HG03060 (cell line): Measurements from ENCODE around the gene MRPS18A.
A peak's percentile ranks its signal among the peaks of the same experiment; 100 is the strongest.
"Not testable (repeated sequence)": the region's sequence is repeated elsewhere in the genome, so short reads cannot be mapped to it uniquely, and the experiment has no call there.

ENCODE experiments used
- ATAC-seq: cut with Tn5 transposase; IDR thresholded peaks from one replicate; pipeline ENCODE4 v1.9.1; 2021; ENCODE audit warnings: low read depth, moderate number of reproducible peaks; ENCODE audit not compliant: unreplicated experiment

Gene MRPS18A

DNA sequence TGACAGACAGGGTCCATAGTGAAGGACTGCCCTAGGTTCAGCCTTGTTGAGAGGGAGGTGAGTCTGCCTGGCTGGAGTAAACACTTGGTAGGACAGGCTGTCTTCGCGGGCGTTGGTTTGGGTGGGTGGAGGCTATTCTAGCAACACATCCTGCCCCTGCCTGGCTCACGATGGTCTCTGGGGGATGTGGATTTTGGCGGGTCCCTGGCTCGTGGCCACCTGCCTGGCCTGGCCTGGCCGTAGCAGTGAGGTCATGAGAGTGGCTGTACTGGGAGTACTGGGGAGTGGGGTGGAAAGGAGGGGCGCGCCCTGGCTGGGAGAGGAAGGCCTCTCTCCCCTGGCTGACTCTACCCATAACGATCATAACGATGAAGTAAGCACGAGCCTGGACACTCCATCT lies 30.2 kb upstream of the MRPS18A start:
- ATAC-seq: no peak

DNA sequence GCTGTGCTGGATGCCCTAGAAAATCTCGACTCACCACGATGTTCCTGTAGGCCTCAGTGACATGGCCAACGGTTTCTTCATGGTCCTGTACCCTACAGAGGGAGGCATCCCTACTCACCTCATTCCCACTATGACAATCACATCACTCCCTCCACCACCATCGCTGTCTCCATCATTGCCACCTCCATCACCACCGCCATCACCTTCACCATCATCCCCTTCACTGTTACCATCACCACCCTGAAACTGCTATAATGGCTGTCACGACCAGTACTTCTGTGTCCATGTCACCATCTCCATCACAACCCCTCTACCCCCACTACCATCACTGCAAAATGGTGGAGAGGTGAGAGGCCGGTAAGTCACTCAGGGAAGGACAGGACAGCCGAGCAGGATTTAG lies 29.8 kb upstream of the MRPS18A start:
- ATAC-seq: no peak

DNA sequence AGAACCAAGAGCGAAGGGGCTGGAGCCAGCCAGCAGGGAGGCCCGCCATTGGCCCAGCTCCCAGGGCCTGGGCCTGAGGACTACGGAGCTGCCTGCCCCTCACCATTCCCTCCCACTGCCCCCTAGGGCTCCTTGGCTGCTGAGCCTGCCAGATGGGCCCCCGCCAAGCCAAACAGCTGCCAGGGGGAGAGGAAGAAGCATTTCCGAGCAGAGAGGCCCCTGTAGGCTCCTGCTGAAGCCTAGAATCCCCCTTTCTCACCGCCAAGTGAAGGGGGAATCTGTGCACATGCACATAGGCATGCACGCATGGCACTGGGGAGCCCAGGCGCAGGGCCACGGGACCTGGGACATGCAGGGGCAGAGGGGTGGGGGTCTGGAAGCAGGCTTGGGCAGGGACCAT lies 28.5 kb upstream of the MRPS18A start:
- no peak for ATAC-seq

DNA sequence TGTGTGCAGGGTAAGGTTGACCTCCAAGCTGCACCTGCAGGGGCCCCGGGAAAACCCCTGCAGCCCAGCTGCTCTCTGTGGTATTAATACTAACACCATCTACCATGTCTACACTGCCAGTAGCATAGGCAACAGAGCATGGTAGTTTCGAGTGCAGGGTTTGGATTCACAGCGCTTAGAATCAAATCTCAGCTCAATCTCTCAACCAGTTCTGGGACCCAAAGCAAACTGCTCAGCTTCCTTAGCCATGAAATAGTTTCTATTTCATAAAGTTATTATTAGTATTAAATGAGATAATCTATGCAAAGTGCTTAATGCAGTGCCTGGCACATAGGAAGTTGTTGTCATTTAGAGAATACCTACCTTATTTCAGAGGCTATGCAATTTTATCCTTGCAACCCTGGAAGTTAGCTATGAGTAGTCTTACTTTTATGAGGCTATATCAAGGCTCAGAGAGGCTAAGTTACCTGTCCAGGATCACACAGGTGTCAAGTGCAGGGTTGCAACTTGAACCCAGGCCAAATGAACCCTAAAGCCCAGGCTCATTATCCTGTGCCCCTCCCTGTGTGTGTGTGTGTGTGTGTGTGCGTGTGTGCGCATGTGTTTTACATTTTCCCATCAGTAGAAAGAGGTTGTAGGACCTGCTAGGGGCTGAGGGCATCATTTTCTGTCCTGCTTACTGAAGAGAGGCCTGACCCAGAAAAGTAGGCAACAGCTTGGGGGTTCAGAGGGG lies 27.6 kb upstream of the MRPS18A start:
- ATAC-seq: peak; percentile 63

DNA sequence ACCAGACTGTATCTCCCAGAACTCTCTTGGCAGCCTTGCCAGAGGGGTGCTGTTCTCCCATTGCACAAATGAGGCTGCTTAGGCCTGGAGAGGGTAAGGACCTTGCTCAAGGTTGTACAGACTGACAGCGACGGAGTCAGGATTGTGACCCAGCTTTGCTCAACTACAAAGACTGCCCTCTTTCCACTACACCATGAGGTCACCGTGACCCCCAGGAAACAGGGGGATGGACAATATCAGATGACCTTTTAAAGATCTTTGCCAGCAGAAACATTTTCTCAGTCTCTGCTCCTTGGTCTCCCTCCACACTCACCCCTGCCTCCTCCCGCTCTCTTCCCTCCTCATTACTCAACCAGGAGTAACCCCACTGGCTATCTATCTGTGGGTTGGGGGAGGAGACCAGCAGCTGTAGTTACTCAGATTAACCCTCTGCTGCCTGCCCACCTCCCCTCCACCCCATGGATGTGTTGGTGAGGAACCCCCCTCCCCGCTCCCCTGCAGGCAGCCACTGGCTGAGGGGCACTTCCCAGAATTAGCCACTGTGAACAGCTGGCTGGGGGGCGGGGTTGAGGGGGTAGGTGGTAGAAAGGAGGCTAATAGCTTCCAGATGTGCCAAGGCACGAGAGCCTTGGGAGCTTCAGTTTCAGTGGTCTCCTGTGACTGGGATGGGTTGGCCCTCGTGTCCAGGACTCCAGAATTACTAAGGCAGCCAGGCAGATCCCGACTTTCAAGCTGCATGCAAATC lies 26.9 kb upstream of the MRPS18A start:
- no peak for ATAC-seq

DNA sequence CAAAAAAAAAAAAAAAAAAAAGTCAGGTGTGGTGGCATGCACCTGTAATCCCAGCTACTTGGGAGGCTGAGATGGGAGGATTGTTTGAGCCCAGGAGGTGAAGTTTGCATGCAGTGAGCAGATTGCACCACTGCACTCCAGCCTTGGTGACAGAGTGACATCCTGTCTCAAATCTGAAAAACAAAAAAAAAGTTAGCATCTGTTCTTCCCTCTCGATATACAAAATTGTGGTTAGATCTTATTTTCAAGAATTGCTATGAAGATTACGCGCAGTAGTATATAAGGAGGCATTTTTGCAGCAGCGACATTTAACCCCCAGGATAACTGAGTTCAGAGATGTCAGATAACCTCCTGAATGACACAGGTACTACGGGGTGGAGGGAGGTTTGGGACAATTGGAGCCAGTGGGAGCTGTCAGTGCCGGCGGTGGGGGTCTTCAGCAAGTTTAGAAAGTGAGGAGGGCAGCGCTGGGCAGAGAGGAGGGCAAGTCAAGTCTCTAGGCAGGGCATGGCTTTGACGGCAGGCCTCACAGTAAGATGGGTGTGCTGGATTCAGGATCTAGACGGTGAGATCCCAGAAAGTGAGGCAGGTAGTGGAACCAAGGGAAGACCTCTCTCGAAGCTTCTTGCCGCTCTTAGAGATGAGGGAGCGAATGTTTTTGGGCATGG lies 26.2 kb upstream of the MRPS18A start:
- ATAC-seq: no peak

DNA sequence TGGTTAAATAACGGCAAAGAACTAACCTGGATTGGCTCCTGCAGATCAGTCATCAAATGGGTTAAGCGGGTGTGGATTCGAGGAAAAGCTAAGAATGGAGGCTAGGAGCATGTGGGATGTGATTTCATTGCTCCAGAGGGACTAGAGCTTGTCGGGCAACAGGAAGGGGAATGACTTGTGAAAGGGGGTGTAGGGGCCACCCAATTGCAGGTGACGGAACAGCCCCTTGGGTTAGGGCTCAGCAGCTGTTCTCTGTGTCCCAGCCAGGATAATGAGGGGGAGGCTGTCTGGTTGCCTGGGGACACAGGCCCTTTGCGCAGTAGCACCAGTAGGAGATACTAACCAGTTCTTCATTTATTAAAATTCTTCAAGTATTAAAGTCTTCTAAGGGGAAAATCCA lies 25.0 kb upstream of the MRPS18A start:
- no peak for ATAC-seq

DNA sequence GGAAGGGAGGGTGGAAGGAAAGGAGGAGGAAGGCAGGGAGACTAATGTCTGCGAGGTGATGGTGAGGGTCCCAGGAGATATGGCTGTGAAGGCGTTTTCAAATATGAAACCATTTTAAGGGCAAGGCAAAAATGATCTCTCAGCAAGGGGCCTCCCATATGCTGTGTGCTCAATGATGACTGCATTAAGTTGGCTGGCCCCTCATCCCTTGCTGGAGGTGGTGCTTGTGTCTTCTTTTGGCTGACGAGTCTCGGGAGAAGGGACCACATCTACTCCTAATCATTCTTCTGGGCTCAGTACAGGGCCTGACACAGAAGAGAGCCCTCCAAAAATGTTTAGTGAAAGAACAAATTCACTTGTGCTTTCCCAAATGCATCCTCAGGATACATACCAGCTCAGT lies 23.0 kb upstream of the MRPS18A start:
- no peak for ATAC-seq

DNA sequence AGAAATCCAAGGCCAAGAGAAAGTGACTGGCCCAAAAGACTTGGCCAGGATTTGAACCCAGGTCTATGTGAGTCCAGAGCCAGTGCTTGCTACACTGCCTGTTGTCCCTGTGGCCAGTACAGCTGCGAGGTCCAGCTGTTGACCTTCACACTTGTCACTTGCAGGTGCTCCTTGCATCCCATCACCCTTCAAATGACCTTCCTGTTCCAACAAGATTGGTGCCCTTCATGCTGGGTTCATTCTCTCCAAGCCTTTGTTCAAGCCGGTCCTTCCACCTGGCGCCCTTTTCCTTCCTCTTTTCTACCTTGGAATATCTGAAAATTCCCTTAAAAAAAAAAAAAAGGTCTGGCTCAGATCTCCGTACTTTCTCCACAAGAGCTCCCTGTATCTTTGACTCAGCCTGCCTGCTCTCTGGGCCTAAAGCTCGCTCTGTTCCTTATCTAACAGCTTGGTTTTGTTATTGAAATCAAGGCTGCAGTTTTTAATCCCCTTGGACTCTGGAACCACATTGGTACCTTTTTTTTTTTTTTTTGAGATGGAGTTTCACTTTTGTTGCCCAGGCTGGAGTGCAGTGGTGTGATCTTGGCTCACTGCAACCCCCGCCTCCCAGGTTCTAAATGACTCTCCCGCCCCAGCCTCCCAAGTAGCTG lies 22.2 kb upstream of the MRPS18A start:
- ATAC-seq: no peak

DNA sequence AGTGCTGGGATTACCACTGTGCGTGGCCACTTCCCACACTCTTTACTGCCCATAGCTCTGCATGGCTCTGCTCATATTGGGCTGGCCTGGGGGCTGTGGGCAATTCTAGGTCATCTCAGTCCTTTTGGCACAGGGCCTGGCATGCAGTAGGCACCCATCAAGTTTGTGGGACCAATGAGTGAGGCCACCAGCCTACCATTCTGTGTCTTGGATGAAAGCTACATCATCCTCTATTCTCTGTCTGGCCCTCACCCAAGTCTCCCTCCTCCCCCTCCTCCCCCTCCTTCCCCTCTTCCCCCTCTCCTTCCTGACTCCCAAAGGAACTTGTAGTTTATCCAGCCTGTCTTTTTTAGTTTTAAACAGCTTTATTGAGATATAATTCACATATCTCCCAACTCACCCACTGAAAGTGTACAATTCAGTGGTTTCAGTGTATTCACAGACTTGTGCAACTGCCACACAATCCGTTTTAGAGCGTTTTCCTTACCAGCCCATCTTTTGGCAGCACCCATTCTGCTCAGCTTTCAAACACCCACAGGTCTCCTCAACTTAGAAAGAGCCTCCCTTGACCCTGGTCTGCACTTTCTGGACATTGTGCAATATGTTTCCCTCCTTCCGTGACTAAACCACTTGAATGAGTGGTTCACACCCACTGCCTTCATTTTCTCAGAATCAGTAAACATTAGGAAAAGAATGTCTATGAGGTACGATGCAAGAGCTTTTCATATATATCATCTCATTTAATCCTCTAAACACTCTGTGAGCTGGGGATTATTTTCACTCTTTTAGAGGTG lies 21.5 kb upstream of the MRPS18A start:
- ATAC-seq: no peak

DNA sequence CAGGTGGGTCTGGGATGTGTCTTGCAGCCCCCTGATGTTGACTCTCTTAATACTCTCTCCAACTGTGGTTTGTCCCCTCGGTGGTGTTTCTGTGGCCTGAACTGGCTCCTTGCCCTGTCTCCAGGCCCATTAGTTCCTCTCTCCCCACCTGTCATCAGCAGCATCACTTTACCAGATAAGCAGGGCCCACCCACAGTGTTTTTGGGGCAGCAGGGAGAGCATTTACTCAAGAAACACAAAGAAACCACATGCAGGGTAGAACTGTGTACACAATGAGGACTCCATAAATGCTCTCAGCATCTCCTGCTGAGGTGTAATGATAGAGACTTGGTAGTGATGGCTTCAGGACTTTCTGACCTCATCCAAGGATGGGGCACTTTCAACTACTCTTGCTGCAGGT lies 20.2 kb upstream of the MRPS18A start:
- ATAC-seq: no peak

DNA sequence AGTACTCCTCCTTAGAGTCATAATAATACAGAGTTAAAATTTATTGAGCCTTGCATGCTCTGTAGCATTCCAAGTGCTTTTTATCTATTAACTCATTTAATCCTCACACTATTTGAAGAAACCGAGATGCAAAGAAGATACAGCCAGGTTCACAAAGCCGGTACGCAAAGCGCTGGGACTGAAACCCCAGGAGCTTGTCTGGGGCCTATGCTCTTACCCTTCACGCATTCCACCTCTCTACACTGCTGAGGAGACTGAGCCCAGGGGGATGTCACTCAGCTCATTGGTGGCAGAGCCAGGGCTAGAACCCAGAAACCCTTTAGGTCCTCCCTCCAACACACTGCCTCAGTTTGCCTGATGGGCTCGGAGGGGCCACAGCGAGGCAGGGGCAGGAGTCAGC lies 19.7 kb upstream of the MRPS18A start:
- ATAC-seq: no peak

DNA sequence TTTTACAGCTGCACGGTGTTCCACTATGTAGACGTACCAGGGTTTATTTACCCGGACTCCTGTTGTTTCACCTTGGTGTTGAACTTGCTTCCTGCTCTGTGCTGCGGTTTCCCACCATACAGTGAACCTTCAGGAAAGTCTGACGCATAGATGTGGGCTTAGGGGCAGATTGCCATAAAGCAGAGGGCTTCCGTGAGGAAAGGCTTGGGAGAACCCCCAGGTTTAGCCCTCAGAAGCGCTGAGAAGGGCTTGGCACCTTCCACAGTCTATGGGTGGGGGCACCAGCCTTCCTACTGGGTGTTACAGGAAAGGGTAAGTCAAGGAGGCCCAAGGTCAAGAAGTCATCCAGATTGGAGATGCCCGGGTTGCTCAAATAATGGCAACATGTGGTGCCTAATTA lies 19.2 kb upstream of the MRPS18A start:
- no peak for ATAC-seq

DNA sequence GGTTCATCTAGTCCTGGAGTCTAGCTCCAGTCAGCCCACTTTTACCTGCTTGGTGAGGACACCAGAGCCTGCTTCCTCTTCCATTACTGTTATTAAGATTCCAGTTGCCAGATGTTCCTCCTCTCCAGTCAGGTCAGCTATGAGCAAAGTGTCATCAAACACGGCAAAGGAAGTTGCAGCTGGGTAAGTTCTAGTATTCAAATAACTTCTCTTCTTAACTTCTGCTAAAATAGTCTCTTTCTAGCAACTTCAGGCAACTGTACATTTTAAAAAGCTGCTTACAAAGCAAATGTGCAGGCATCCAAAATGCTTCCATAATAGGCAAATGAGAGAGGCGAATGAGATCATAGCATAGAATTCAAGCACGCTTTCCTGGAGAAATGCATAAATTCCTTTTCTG lies 18.4 kb upstream of the MRPS18A start:
- no peak for ATAC-seq

DNA sequence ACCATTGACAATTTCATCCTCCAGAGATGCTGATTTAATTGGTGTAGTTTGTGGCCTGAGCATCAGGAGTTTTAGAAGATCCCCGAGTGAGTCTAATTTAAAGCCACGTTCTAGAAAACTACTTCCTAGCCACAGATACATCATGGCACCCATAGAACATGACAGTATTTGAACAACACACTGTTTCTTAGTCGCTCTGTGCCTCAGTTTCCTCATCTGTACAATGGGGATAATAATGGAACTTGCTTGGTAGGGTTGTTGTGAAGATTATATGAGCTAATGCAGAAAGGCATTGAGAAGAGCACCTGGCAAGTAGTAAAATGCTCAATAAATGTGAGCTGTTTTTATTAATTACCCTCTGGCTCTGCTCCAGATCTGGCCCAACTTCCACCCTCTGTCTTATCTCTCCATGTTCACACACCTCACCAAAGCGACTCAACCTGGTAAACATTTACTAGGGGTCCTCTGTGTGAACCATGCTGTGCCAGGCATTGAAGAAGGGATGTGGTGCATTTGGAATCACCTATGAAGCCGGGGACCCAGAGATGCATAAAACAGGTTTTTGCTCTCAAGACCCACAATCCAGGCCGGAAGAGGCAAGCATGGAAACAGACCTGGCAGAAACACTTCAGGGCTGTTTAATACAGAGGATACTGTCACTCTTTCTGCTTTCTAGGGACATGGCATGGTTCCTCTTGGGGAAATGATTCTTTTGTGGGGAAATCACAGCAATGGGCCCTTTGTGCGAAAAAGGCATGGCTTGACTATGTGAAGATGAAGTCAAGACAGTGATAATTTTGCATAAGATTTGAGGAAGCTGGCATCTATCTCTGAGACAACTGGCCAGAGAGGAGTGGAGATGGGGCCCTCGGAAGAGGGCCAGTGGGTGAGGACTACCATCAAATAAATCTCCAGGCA lies 16.2 kb upstream of the MRPS18A start:
- ATAC-seq: no peak

DNA sequence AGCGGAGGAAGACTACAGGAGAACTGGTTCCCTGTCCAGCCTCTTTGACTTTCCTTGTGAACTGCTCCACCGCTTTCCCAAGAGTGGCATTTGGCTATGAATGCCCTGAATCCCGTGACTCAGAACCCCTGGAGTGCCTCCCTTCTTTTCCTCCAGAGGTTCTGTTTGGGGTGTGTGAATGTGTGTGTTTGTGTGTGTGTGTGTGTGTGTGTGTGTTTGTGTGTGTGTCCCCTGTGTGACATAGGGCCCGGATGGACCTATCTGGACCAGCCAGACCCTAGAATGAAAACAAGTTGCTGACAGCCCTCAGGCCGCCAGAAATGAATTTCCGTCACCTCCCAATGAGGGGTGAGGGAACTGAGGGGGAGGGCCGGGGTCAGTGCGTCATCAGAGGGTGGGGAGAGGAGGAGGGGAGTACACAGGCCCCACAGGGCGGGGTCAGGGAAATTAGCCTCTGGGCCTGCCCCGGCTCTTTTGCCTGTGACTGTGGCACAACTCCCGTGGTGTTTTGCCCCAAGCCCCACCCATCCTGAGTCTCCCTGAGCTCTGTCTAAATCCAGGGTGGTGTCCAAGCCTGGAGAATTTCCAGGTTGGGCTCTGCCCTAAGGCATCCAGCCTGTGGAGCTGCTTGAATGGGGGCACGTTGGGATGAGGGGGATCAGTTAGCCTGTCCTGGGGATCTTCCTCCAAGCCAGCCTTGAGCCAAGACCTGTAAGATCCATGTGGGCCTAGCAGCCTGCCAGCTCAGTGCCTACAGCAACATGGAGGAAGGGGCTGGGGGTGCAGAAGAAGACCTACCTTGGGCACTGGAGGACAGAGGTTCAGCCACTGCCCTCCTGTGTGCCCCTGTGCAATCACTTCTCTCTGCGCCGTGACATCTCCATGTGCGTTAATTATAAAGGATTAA lies 15.2 kb upstream of the MRPS18A start:
- no peak for ATAC-seq

DNA sequence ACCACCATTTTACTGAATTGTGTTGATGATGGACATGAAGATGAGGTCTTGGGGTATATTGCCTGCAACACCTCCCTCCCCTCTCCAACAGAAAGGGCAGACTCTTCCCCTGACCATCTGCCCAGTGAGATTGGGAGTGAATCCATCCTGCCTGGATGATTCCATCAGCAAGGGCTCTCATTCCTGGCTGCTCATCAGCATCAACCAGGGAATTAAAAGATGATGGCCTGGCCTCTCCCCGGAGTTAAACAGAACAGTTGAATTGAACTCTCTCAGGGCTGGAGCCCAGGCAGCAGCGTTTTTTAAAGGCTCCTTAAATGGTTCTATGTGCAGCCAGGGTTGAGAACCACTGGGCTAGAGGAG lies 14.6 kb upstream of the MRPS18A start:
- no peak for ATAC-seq

DNA sequence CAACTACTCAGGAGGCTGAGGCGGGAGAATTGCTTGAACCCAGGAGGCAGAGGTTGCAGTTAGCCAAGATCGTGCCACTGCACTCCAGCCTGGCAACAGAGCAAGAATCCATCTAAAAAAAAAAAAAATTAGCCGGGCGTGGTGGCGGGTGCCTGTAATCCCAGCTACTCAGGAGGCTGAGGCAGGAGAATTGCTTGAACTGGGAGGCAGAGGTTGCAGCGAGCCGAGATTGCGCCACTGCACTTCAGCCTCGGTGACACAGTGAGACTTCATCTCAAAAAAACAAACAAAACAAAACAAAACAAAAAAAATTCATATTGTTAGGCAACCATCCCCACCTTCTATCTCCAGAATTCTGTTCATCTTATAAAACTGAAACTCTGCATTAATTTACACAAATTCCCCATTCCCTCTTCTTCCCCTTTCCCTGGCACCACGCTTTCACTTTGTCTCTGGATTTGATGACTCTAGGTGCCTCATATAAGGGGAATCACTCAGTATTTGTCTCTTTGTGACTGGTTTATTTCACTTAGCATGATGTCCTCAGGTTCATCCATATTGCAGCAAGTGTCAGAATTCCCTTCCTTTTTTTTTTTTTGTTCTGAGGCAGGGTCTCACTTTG lies 13.5 kb upstream of the MRPS18A start:
- ATAC-seq: not testable (repeated sequence)
